Gastrocnemius medialis (tissue), 4 donors: ENCODE measurements around the gene KRT7. TPM values are rescaled to one million over a fixed set of nuclear protein-coding genes. Genes with fewer than 3 reads are reported as not detected.

ENCODE experiments used
- ATAC-seq, 2 donors: fragments of 150-250 bp; one replicate each; pipeline ENCODE4 v1.9.1; 2016
- DNase-seq, 2 donors: peaks; one replicate each; pipeline ENCODE4 v3.0.0-alpha.2; 2019
- H3K27ac ChIP-seq, 4 donors: fragments of 200-600 bp; sonication (generic); 1 replicate in 1 of 4; 2 replicates in 3 of 4; pipeline ENCODE4 v1.5.1; 2016 to 2018; ENCODE audit warnings: mild to moderate bottlenecking in 2 of 4, moderate library complexity in 1 of 4
- H3K27me3 ChIP-seq, 3 donors: fragments of 200-600 bp; sonication (generic) in 2 of 3; 1 replicate in 1 of 3; 2 replicates in 2 of 3; pipeline versions ENCODE4 v1.5.1 to v1.6.0; 2016 to 2019; ENCODE audit warnings: mild to moderate bottlenecking in 1 of 3, moderate library complexity in 1 of 3
- H3K36me3 ChIP-seq, 2 donors: fragments of 200-600 bp; sonication (generic) in 1 of 2; one replicate each; pipeline ENCODE4 v1.5.1; 2017 to 2018
- H3K4me1 ChIP-seq, 2 donors: fragments of 200-600 bp; sonication (generic) in 1 of 2; one replicate each; pipeline ENCODE4 v1.5.1; 2016 to 2017; ENCODE audit warnings: mild to moderate bottlenecking in 2 of 2
- H3K4me3 ChIP-seq, 4 donors: fragments of 200-600 bp; sonication (generic) in 3 of 4; 1 replicate in 1 of 4; 2 replicates in 3 of 4; pipeline ENCODE4 v1.5.1; 2016 to 2019; ENCODE audit warnings: mild to moderate bottlenecking in 2 of 4
- H3K9me3 ChIP-seq, 3 donors: fragments of 200-600 bp; sonication (generic) in 2 of 3; 1 replicate in 1 of 3; 2 replicates in 2 of 3; pipeline ENCODE4 v1.5.1; 2016 to 2019
- POLR2A ChIP-seq, 2 donors: fragments of 450-650 bp; IDR thresholded peaks; one replicate each; pipeline ENCODE4 v1.6.1; 2017; ENCODE audit warnings: antibody characterized with exemption in 2 of 2, mild to moderate bottlenecking in 2 of 2, moderate library complexity in 2 of 2
- in situ Hi-C, 4 donors: fragments of 200-750 bp; cut with MboI; loops; one replicate each; pipeline versions ENCODE4 v1.15.0 to v1.8.0; 2017; ENCODE audit warnings: low sequenced_read_pairs in 4 of 4
- intact Hi-C: fragments of 100-400 bp; cut with DNase I; formaldehyde crosslinking; loops from one replicate; pipeline ENCODE4 v1.15.1; 2023; ENCODE audit warnings: low total_unique reads
- total RNA-seq, 4 donors: library from RNA; depleted of rRNA; stranded (reverse); fragments of >200 nt; gene quantifications; one replicate each; pipeline versions ENCODE4 v1.1.0 to v1.2.3, GENCODE V29; 2016
- TF ChIP-seq, protein P1 (sequence below), 5 experiments: fragments of 450-650 bp in 3 of 5; fragments of 200-600 bp in 2 of 5; sonication (generic) in 2 of 5; IDR thresholded peaks in 4 of 5; conservative IDR thresholded peaks in 1 of 5; 1 replicate in 4 of 5; 2 replicates in 1 of 5; pipeline ENCODE4 v1.5.1; 2016 to 2019; ENCODE audit warnings: antibody characterized with exemption in 5 of 5, mild to moderate bottlenecking in 3 of 5, moderate library complexity in 3 of 5

KRT7 gene
- total RNA-seq, 4 donors from 2014 or later: 0.39 to 4.4 (median 1.2) TPM

DNA sequence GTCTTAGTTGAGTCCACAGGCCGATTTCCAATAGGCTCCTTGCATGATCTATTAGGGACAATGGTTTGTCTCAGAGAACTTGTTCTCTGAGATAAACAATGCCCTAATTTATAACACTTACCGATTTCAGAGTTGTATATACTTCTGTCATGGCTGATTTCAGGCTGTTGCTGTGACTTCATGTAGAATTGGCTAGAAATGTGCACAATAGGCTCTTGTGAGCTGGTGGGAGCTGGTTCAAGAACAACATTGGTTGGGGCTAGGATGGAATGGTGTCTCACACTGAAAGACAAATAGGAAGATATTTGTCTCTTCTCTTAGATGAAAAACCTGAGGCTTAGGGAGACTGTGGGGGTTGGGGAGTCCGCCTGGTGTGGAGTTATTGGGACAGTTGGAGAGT lies 34.7 kb downstream of the KRT7 start:
- no peak for DNase-seq
- Histone ChIP-seq H3K27ac (no peak overlapping the region), H3K9me3 (no peaks in the 10 kb centered on the region), H3K36me3 (no peaks in the 10 kb centered on the region), H3K27me3 (no peaks in the 10 kb centered on the region), H3K4me1 (no peaks in the 10 kb centered on the region), H3K4me3 (no peak overlapping the region)
- in situ Hi-C loops: no loop called here
- no peak for ATAC-seq
- TF ChIP-seq, protein P1, sequence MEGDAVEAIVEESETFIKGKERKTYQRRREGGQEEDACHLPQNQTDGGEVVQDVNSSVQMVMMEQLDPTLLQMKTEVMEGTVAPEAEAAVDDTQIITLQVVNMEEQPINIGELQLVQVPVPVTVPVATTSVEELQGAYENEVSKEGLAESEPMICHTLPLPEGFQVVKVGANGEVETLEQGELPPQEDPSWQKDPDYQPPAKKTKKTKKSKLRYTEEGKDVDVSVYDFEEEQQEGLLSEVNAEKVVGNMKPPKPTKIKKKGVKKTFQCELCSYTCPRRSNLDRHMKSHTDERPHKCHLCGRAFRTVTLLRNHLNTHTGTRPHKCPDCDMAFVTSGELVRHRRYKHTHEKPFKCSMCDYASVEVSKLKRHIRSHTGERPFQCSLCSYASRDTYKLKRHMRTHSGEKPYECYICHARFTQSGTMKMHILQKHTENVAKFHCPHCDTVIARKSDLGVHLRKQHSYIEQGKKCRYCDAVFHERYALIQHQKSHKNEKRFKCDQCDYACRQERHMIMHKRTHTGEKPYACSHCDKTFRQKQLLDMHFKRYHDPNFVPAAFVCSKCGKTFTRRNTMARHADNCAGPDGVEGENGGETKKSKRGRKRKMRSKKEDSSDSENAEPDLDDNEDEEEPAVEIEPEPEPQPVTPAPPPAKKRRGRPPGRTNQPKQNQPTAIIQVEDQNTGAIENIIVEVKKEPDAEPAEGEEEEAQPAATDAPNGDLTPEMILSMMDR (IDR thresholded peaks at IDR 0.05 in 4 of 5, conservative IDR thresholded peaks at IDR 0.05 in 1 of 5): no peak
- no peak for TF ChIP-seq POLR2A (IDR thresholded peaks at IDR 0.05)
- intact Hi-C loops: no loop called here

DNA sequence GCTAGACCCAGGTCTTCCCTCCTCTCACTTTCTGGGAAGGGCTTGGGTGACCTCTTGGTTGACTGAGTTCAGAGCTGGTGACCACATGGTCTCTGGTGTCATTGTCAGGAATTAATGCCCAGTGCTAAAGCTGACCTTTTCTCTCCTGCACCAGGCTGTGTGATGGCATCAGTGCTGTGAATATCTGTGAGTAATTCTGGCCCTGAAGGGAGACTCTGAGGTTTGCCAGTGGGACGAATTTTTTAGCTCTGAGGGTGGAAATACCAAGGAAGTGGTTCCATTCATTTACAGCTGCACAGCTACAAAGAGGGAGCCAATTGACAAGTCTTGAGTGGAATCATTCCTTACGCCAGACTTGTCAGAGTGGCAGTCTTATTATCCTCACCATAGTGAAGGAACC lies 35.2 kb downstream of the KRT7 start:
- Histone ChIP-seq H3K27me3 (no peaks in the 10 kb centered on the region), H3K4me3 (no peak overlapping the region), H3K9me3 (no peaks in the 10 kb centered on the region), H3K4me1 (no peaks in the 10 kb centered on the region), H3K36me3 (no peaks in the 10 kb centered on the region), H3K27ac (no peak overlapping the region)
- ATAC-seq (no peak), DNase-seq (peak in 1 of 2 donors; percentile 2)
- intact Hi-C loops (no loop called here), in situ Hi-C loops (no loop called here)
- TF ChIP-seq, protein P1 (IDR thresholded peaks at IDR 0.05 in 4 of 5, conservative IDR thresholded peaks at IDR 0.05 in 1 of 5): no peak
- no peak for TF ChIP-seq POLR2A (IDR thresholded peaks at IDR 0.05)

DNA sequence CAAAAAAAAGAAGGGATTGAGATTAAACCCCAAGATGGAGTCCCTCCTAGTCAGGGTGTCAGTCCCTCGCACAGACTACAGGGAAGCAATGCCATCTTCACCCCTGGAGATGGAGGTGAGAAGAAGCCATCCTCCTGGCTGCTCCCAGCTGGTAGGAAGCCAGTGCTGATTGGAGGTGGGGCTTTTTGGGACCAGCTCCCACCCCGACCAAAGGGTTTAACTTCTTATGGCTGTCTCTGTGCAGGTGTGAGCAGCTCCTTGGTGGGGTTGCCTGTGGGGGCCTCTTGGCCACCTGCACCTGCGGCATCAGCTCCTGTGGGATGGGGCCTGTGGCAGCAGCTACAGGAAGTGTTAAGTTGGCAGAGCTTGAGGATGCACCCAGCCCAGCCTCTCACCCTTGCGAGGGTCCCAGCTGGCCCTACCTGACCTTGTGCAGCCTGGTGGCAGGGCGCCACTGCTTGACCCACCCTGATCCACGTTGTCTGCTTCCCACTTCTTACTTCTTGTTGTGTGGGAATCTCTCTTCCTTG lies 37.6 kb downstream of the KRT7 start:
- H3K4me1 ChIP-seq: no peaks in the 10 kb centered on the region
- no peaks in the 10 kb centered on the region for H3K9me3 ChIP-seq
- in situ Hi-C loops (no loop called here), intact Hi-C loops (no loop called here)
- no peak for DNase-seq
- H3K36me3 ChIP-seq: no peaks in the 10 kb centered on the region
- H3K27ac ChIP-seq: no peak overlapping the region
- ATAC-seq: no peak
- H3K4me3 ChIP-seq: no peak overlapping the region
- H3K27me3 ChIP-seq: no peaks in the 10 kb centered on the region
- TF ChIP-seq POLR2A (IDR thresholded peaks at IDR 0.05): no peak
- TF ChIP-seq, protein P1 (IDR thresholded peaks at IDR 0.05 in 4 of 5, conservative IDR thresholded peaks at IDR 0.05 in 1 of 5): no peak

DNA sequence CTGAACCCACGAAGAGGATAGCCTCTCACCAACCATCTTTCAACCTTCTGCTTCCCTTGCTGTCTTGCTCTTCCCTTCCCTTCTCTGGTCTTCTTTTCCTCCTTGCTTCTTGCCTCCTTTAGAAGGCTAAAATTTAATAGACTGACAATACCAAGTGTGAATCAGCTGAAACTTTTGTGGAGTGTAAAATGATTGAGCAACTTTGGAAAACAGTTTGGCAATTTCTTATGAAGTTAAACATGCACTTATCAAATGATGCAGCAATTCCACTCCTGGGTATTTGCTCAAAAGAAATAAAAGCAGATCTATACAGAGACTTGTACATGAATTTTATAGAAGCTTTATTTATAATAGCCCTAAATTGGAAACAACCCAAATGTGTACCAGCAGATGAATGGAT lies 38.1 kb downstream of the KRT7 start:
- intact Hi-C loops: no loop called here
- no peaks in the 10 kb centered on the region for H3K27me3 ChIP-seq

More for the DNA sequence above, 38.1 kb downstream of the KRT7 start:
- no peaks in the 10 kb centered on the region for H3K4me1 ChIP-seq
- H3K27ac ChIP-seq: no peak overlapping the region
- H3K4me3 ChIP-seq: no peak overlapping the region
- TF ChIP-seq POLR2A (IDR thresholded peaks at IDR 0.05): no peak
- TF ChIP-seq, protein P1 (IDR thresholded peaks at IDR 0.05 in 4 of 5, conservative IDR thresholded peaks at IDR 0.05 in 1 of 5): no peak
- DNase-seq: no peak
- H3K36me3 ChIP-seq: no peaks in the 10 kb centered on the region
- no peaks in the 10 kb centered on the region for H3K9me3 ChIP-seq
- in situ Hi-C loops: no loop called here
- ATAC-seq: no peak
